Upper lobe of left lung (tissue), 4 donors: ENCODE measurements around the gene DAPL1.

Experiments used
- CTCF ChIP-seq, 6 experiments: fragments of 450-650 bp in 4 of 6; fragments of 200-600 bp in 2 of 6; sonication (generic) in 2 of 6; IDR thresholded peaks; one replicate each; pipeline ENCODE4 v1.5.1; 2016 to 2019; ENCODE audit warnings: antibody characterized with exemption in 6 of 6
- POLR2A ChIP-seq, 4 donors: fragments of 450-650 bp; IDR thresholded peaks; one replicate each; pipeline ENCODE4 v1.5.1; 2016 to 2017; ENCODE audit warnings: antibody characterized with exemption in 4 of 4, mild to moderate bottlenecking in 2 of 4

- TF ChIP-seq CTCF (IDR thresholded peaks at IDR 0.05) (no peak), POLR2A (IDR thresholded peaks at IDR 0.05) (no peak)
Measured at GRCh38 chr2:158803506-158803905, 8.4 kb downstream of the DAPL1 start.
